Jurkat, Clone E6-1 (cell line): ENCODE data around the gene SLC35A4.
"Not testable (repeated sequence)": the region's sequence is repeated elsewhere in the genome, so short reads cannot be mapped to it uniquely, and the experiment has no call there.

Experiments used
- DNase-seq: peaks from one replicate; pipeline ENCODE4 v3.0.0-alpha.2; 2011; ENCODE audit warnings: low read depth, low spot score
- H3K4me3 ChIP-seq: 2 replicates; pipeline ENCODE4 v1.5.1; 2011; ENCODE audit warnings: mild to moderate bottlenecking, low read length, control low read depth, moderate library complexity

The SLC35A4 gene

DNA sequence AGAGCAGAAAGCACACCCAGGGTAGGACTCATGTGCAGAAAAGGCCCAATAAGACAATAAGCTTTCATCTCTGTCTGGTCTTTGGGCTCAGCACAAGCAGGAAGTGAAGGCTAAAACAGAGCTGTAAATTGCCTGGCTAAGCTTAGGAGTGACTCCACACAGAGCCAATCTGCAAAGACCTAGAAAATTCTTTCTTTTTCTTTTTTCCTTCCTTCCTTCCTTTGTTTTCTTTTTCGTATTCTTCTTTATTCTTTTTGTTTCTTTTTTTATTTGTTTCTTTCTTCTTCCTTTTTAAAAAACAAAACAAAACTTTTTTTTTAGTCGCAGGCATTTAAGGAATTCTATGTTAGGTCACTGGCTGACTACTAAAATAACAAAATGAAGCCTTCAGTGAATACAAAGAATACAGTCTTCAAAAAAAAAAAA lies 12.2 kb downstream of the SLC35A4 start:
- H3K4me3 ChIP-seq: no peak overlapping the region
- DNase-seq: no peak

DNA sequence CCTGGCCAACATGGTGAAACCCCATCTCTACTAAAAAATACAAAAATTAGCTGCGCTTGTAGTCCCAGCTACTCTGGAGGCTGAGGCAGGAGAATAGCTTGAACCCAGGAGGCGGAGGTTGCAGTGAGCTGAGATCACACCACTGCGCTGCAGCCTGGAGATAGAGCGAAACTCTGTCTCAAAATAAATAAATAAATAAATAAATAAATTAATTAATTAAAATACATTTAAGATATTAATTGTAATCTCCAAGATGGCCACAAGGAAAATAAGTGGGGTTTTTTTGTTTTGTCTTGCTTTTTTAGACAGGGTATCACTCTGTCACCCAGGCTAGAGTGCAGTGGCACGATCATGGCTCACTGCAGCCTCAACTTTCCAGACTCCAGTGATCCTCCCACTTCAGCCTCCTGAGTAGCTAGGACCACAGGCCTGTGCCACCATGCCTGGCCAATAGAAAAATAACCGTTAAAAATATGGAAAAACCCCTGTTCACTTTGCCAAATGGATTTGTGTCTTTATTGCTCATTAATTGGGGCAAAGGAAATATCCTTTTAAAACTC lies 14.6 kb downstream of the SLC35A4 start:
- H3K4me3 ChIP-seq, DNase-seq: not testable (repeated sequence)

DNA sequence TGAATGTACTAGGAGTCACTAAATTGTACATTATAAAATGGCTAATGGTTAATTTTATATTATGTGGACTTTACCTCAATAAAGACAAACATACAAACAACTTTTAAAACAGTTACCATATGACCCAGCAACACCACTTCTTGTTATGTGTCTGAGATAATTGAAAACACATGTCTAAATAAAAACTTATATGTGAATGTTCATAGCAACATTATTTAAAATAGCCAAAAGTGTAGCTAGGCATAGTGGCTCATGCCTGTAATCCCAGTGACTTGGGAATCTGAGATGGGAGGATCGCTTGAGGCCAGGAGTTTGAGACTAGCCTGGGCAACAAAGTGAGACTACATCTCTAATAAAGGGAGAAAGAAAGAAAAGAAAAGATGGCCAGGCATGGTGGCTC lies 22.9 kb downstream of the SLC35A4 start:
- DNase-seq: no peak

DNA sequence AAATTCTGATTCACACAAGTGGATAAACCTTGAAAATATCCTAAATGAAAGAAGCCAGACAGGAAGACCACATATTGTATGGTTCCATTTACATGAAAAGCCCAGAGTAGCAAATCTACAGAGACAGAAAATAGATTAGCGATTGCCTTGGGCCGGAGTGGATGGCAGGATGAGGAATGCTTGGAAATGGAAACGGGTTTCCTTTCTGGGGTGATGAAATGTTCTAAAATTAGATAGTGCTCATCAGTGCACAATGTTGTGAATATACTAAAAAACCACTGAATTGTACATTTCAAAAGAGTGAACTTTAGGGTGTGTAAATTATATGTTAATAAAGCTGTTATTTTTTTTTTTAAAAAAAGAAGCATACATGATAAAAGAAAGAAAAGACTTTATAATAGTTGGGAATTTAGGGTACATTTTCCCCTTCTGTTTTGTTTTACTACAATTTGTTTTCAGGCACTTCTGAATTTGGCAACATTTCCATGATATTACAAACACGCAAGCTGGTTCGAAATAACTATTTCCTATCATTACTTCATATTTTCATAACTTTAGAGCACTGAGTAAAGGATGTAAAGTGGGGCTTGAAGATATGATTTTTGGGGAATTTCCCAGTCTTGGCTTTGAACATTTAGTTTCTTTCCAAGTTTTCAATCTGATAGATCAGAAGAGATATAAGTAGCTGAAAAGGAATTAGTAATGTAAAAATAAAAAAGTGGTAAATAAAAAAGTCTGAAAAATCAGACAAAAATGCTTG lies 23.9 kb downstream of the SLC35A4 start:
- no peak for DNase-seq
- H3K4me3 ChIP-seq: no peak overlapping the region

More for the DNA sequence above, 22.9 kb downstream of the SLC35A4 start:
- no peak overlapping the region for H3K4me3 ChIP-seq

DNA sequence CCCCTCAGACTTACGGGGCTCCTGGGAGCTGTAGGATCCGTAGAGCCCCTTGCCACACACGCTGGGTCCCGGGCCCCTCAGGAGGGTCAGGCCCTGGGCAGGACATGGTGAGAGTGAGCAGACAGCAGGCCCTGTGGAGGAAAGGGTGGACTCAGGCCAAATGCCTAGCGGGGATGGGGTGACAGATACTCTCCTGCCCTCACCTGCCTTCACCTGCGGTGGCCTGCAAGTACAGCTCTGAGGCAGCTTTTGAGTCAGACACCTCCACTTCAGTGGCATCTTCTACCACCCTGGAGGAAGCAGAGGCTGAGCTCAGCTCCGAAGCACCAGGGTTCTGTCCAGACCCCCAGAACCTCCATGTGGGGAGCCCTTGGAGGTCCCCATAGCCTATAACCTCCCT lies 26.2 kb downstream of the SLC35A4 start:
- no peak overlapping the region for H3K4me3 ChIP-seq
- no peak for DNase-seq

DNA sequence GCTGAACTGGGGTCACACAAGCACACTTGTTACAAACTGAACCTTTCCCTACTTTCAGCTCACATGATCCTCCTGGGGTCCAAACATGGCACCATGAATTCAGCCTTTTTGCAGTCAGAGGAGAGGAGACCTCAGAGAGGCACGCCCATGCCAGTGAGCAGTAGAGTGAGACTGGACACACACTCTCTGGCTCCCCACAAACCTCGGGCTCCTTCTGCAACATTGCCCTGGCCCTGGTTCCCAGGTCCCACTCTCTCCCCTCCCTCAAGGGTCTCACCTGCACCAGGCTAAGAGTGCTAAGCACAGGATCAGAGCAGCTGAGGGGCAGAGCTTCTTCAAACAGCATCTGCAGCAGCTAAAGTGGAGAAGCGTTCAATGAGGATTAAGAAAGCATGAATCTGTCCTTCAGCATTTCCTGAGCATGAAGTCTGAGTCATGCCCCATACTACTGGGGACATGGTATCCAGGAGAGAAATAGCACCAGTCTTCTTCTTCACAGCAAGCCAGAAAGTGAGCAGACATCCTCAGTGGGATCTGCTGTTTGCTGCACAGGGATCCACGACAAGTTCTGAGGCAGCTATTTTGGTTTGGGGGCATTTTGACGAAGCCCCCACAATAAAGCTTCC lies 27.2 kb downstream of the SLC35A4 start:
- no peak for DNase-seq
- H3K4me3 ChIP-seq: no peak overlapping the region

DNA sequence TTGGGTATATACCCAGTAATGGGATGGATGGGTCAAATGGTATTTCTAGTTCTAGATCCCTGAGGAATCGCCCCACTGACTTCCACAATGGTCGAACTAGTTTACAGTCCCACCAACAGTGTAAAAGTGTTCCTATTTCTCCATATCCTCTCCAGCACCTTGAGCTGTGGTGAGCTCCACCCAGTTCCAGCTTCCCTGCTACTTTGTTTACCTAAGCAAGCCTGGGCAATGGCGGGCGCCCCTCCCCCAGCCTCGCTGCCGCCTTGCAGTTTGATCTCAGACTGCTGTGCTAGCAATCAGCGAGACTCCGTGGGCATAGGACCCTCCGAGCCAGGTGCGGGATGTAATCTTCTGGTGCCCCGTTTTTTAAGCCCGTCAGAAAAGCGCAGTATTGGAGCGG lies 28.4 kb downstream of the SLC35A4 start:
- DNase-seq, H3K4me3 ChIP-seq: not testable (repeated sequence)

DNA sequence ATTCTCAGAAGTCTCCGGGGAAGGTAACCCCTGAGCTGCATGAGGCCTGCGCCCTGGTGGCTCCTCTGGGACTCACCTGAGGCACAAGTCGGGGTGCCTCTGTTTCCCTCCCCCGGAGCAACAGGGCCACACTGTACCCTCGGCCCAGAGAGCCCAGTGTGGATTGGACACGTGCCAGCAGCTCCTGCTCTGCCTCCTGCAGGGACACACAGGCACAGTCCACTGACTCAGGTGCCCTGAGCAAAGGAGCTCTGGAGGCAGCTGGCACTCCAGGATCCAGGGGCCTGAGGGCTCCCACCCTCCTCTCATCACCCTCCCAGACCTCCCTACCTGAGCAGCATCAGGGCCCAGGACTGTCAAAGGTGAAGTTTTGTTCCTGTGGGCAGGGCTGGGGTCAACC lies 29.5 kb downstream of the SLC35A4 start:
- DNase-seq: no peak
- H3K4me3 ChIP-seq: no peak overlapping the region

DNA sequence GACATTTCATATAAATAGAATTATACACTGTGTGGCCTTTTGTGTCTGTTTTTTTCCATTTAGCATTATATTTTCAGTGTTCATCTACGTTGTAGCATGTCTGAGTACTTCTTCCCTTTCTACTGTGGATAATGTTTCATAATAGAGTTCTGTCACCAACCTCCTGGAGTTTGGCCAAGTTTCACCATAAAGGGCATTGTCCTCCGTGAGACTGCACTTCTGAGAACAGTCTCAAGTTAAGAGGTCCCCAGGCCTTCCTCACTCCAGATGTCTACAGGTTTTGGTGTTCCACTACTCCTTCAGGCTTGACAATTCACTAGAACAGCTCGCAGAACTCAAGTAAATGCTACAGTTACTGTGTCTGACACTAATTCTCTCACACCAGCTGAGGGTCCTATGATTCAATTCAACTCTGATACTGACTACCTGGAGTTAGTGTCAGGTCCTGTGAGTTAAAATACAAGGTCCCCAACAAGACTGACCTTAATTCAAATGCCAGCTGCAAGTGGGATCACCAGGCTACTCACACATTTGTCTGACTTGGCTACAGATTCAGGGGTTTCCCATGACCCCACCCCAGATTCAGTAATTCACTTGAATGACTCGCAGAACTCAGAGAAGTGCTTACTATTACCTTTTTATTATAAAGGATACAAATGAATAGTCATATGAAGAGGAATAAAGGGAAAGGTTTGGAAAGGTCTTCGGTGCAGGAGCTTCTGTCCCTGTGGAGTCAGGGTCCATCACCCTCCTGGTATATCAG lies 31.1 kb downstream of the SLC35A4 start:
- DNase-seq: no peak
- no peak overlapping the region for H3K4me3 ChIP-seq

DNA sequence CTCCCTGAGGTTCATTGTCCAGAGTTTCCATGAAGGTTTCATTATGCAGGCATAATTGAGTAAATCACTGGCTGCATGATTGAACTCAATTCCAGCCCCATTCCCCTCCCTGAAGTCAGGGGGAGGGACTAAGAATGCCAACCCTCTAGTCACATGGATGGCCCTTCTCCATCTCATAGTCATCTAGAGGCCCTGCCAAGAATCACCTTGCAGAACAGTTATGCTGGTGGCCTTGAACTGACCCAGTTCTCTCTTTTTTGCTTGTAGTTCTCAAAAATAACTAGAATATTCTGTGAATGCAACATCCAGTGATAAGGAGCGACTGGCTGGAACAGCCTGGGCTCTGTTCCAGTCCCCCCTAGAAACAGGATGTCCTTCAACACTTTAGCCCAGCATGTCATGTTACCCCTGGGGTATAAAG lies 31.7 kb downstream of the SLC35A4 start:
- no peak overlapping the region for H3K4me3 ChIP-seq
- no peak for DNase-seq

DNA sequence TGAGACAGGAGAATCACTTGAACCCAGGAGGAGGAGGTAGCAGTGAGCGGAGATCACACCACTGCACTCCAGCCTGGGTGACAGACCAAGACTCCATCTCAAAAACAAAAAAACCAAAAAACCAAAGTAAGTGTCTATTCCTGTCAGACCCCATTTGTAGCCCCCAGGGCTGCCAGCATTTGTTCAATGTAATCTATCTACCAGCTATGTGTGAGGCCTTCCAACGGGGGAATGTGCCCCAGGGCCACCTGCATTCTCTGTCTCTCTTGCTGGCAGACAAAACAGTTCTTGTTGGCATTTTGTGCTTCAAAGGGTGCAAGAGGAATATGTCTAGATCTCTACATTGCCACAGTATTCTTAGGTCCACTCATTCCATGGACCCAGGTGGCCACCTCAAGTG lies 34.2 kb downstream of the SLC35A4 start:
- DNase-seq: no peak
- H3K4me3 ChIP-seq: no peak overlapping the region

DNA sequence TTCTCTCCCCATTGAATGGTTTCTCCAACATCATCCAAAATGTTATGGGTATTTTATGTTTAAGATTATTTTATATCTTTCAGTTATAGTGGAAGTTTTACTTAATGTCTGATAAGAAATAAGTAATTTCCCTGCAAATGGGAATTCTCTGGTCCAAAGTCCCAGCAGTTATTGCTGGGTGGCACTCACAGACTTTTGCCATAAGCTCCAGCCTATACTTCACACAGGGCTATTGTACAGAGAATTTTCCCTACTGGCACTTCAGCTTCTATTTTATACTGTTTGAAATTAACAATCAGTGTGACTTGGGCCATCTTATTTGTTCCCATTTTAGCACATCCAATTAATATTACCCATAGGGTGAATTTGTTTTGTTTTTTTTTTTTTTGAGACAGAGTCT lies 35.5 kb downstream of the SLC35A4 start:
- H3K4me3 ChIP-seq: no peak overlapping the region
- DNase-seq: no peak

DNA sequence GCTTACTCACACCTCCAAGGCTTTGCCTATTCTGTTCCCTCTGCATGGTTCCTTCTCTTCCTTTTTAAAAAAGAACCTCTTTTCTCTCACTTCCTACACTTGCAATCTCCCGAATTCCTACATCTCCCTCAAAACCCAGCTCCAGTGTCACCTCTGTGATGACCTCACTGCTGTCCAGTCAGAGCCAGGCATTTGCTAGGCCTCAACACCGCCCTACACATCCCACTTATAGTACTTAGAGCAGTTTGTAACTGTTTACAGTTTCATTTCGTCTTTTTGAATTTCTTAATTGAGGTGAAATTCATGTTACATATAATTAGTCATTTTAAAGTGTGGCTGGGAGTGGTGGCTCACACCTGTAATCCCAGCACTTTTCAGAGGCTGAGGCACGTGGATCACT lies 37.5 kb downstream of the SLC35A4 start:
- DNase-seq: no peak
- no peak overlapping the region for H3K4me3 ChIP-seq

DNA sequence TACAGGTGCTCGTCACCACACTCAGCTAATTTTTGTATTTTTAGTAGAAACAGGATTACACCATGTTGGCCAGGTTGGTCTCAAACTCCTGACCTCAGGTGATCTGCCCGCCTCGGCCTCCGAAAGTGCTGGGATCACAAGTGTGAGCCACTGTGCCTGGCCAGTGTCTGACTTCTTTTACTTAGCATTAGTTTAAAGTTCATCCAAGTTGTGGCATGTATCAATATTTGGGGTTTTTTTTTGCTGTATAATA lies 38.7 kb downstream of the SLC35A4 start:
- not testable (repeated sequence) for H3K4me3 ChIP-seq, DNase-seq

DNA sequence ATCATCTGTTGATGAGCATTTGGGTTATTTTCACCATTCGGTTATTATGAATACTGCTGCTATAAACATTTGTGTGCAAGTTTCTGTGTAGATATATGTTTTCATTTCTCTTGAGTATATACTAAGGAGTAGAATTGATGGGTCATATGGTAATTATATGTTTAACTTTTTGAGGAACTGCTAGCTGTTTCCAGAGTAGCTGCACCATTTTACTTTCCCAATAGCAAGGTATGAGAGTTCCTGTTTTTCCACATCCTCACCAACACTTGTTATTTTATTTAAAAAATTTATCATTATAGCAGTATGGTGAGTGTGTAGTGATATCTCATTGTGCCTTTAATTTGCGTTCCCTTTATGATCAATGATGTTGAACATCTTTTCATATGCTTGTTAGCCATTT lies 39.1 kb downstream of the SLC35A4 start:
- no peak overlapping the region for H3K4me3 ChIP-seq

DNA sequence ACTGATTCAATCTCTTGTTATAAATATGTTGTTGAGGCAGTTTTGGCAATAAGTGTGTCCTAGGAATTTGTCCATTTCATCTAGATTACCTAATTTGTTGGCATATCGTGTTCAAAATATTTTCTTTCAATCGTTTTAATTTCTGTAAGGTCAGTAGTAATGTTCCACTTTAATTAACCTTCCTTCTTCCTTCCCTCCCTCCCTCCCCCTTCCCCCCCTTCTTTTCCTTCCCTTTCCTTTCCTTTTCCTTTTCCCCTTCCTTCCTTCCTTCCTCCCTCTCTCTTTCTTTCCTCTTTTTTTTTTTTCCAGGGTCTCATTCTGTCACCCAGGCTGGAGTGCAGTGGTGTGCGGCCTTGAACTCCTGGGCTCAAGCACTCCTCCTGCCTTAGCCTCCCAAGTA lies 41.3 kb downstream of the SLC35A4 start:
- DNase-seq: no peak
- H3K4me3 ChIP-seq: no peak overlapping the region

More for the DNA sequence above, 39.1 kb downstream of the SLC35A4 start:
- no peak for DNase-seq

DNA sequence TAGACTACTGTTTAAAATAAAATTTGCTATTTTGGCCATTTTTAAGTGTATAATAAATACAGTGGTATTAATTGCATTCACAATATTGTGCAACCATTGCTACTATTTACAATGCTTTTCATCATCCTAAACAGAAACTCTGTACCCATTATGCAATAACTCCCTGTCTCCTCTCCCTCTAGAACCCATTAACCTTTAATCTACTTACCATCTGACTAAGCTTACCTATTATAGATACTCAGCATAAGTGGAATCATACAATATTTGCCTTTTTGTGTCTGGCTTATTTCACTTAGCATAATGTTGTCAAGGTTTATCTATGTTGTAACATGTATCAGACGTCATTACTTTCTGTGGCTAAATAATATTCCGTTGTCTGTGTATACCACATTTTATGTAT lies 42.4 kb downstream of the SLC35A4 start:
- H3K4me3 ChIP-seq: no peak overlapping the region
- no peak for DNase-seq

DNA sequence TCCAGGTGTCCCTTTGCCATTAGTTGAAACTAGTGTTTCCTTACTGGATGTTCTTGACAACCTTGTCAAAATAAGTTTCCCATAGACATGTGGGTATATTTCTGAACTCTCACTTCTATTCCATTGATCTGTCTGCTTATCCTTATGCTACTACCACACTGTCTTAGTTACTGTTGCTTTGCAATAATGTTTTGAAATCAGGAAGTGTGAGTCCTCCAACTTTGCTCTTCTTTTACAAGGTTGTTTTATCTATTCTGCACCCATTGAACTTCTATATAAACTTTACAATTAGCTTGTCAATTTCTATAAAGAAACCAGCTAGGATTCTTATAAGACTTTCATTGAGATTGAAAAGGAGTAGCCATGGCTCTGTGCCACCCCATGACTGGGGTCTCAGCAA lies 44.1 kb downstream of the SLC35A4 start:
- no peak for DNase-seq

DNA sequence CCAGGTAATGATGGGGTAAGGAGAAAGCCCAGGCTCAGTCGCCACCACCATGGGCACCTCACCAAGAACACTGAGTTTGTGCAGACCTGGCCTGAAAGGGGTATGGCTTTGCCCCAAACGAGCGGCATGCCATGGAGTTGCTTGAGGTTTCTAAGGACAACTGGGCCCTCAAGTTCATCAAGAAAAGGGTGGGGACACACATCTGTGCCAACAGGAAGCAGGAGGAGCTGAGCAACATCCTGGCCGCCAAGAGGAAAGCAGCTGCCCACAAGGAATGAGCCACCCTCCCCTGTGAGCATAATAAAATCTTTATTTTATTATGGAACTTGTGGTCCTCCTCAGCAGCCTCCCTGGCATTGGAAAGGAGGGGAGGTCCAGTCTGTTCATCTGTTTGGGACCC lies 44.5 kb downstream of the SLC35A4 start:
- DNase-seq: no peak
- H3K4me3 ChIP-seq: no peak overlapping the region

More for the DNA sequence above, 44.1 kb downstream of the SLC35A4 start:
- no peak overlapping the region for H3K4me3 ChIP-seq

DNA sequence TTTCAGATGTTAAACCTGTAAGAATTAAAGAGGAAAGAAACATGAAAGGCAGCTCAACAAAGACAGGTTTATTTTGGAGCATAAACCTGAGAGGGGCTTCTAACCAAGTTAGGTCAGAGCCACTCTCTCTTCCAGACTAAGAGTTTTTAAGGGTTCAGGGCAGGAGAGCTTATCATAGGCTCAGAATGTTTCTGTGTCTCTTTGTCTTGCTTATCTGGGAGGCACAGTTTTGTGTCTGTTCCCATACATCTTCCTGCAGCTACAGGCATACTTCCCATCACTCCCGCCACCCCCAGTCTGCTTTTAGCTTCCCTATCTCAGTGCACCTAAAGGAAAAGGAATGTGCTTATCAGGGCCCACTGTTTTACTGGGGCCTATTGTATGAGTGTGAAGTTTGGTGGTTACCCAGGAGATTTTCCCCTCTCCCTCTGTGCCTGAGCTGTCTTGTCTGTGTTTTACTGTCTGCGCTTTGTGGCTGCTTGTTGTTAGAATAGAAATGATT lies 46.4 kb downstream of the SLC35A4 start:
- no peak overlapping the region for H3K4me3 ChIP-seq
- DNase-seq: no peak
